GM21423 (cell line): Measurements from ENCODE around the gene LRIG2.
"Not testable (repeated sequence)": the region's sequence is repeated elsewhere in the genome, so short reads cannot be mapped to it uniquely, and the experiment has no call there.

Experiments used
- ATAC-seq: cut with Tn5 transposase; IDR thresholded peaks from one replicate; pipeline ENCODE4 v1.9.1; 2021; ENCODE audit warnings: mild to moderate bottlenecking, moderate library complexity; ENCODE audit not compliant: unreplicated experiment

LRIG2 gene

GRCh38 chr1:113124366-113124765 is 51.4 kb downstream of the LRIG2 start:
- no peak for ATAC-seq

- no peak for ATAC-seq
These were observed 52.5 kb downstream of the LRIG2 start for GRCh38 chr1:113125517-113125916.

DNA sequence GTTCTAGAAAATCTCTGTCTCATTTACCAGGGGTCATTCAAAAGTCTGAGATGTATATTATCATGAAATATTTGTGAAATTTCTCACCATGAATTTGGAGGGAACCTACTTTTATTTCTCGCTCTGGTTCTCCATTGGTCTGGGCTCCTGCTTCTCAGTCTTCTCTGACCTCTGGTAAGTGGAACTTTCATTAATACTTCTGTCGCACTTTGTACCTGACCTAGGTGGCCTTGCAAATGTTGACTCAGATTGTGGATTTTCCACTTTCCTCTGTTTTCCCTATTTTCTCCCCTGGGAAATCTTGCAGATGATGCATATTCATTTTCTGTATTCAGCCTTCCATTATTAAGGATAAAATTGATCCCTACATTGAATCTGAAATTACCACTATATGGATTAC is 53.2 kb downstream of the LRIG2 start:
- no peak for ATAC-seq

- no peak for ATAC-seq
These were observed 55.1 kb downstream of the LRIG2 start for GRCh38 chr1:113128116-113128515.

GRCh38 chr1:113129529-113130185 is 56.7 kb downstream of the LRIG2 start:
- no peak for ATAC-seq

DNA sequence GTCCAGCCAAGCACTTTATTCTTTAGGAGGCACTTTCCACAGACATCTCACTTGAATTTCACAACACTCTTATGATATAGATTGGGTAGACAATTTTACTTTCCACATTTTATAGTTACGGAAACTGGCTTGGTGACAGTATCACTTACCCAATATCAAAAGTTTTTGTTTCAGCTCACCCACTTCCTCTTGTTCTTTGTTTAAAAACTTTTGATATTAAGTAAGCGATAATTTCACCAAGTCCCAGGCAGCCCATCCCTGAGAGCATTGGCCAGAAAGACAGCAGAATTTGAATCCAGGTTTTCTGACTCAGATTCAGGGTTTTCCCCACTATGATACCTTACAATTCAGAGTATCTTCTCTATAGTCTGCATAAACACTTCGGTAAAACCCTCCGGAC is 60.0 kb downstream of the LRIG2 start:
- no peak for ATAC-seq

- ATAC-seq = no peak
These were observed 60.8 kb downstream of the LRIG2 start for GRCh38 chr1:113133759-113134158.

GRCh38 chr1:113135460-113135859 is 62.5 kb downstream of the LRIG2 start:
- ATAC-seq = no peak

- ATAC-seq = no peak
These were observed 63.5 kb downstream of the LRIG2 start for GRCh38 chr1:113136476-113136875.

- no peak for ATAC-seq
These were observed 64.6 kb downstream of the LRIG2 start for GRCh38 chr1:113137563-113137962.

DNA sequence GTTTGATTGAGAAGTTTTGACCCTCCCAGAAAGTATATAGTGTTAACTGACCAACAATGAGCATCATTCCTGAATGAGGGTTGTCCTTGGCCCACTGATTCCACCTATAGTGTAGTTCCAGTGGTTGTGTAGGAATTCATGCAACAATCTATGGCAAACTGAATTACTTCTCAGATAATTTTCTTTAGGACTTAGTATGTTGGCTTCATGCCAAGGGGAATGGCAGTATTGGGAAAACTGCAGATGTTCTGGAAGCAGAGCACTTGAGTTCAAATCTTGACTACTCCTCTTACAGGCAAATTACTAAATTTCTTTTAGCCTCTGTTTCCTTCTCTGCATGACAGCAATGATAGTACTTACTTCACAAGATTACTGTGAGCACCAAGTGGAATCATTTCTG is 65.8 kb downstream of the LRIG2 start:
- no peak for ATAC-seq

DNA sequence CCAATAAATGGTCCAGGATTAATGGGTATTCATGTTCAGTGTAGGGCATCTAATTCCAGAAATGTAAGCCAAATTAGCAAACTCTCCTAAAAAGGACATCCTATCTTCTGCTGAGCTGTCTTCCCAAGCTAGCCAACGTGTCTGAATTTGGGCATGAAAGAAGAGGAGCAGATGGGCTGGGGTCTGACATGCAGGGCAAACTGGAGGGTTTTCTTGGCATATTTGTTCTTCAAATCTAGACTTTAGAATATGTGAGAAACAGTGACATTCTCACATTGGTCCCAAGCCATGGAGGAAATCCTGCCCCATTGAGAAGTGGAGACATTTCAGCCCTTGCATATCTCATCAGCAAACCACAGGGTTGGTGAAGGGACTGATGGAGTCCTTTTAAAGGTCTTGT is 67.2 kb downstream of the LRIG2 start:
- no peak for ATAC-seq

GRCh38 chr1:113140588-113141446 is 67.8 kb downstream of the LRIG2 start:
- peak; percentile 73 for ATAC-seq

DNA sequence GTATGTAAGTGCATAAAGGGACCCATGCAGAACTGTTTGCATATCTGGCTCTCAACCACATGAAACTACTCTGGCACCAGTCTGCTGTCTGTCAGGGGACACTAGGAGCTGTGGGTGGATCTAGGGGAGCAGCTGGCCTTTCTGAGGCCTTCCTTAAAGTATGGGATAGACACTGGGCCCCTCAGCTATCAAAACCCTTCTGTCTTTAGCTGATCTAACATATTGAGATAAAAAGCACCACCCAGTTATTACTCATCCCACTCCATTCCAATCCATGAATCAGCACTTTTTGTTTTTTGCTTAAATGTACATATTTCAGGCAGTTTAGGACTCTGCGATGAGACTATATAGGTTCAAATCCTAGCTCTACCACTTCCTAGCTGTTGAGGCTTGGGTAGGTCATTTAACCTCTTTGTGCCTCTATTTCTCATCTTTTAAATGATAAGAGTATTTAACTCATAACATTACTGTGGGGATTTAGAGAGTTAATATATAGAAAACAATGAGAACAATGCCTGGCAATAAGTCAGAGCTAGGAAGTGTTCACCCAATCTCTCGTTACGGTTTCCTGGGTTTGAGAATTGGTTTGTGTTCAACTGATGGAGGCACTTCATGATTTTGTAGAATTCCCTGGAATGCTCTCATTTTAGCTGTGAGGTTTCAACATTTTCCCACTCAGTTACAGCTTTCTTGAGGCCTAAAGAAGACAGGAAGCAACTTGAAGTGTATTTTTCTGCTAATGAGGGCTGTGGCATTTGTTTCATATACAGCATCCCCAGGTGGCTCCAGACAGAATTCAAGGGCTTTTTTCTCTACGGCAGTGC is 68.9 kb downstream of the LRIG2 start:
- ATAC-seq = no peak

- ATAC-seq = no peak
These were observed 69.8 kb downstream of the LRIG2 start for GRCh38 chr1:113142791-113143190.

DNA sequence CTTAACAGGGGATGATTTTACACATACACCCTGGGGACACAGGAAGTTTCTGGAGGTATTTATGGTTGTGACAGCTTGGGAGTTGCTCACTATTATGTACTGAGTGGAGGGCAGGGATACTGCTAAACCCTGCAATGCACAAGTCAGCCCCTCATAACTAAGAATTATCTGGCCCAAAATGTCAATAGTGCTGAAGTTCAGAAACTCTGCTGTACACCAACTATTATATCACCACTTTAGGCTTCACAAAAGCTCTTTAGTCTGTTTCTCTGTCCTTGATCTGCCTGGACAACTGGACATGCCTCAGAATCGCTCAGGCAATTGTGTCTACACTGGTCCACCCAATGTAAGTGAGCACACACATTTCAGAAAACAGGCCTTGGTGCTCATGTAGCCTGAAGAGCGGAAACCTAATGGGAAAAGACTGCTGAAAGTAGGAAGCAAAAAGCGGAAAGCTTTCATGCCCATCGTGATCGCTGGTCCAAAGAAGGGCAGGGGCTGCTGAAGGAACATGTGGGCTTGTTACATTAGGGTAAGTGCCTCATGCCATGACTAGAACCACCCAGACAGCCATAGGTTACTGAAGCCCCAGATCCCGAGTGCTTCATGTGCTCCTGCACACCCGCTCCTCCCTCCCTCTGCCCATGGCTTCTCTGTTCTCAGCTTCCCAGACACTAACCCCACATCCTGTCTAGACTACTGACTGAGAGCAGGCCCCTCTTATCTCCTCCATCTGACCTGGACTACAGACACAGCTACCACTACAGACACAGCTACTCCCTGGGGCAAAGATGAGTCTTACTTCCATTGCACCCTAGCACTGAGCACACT is 73.5 kb downstream of the LRIG2 start:
- ATAC-seq = no peak

GRCh38 chr1:113147073-113147625 is 74.2 kb downstream of the LRIG2 start:
- ATAC-seq = no peak

- ATAC-seq = no peak
These were observed 74.8 kb downstream of the LRIG2 start for GRCh38 chr1:113147826-113148225.

GRCh38 chr1:113150494-113150893 is 77.5 kb downstream of the LRIG2 start:
- ATAC-seq = not testable (repeated sequence)

GRCh38 chr1:113153116-113153803 is 80.3 kb downstream of the LRIG2 start:
- ATAC-seq = no peak
